Measurements from ENCODE around the gene TMEM234.

DNA sequence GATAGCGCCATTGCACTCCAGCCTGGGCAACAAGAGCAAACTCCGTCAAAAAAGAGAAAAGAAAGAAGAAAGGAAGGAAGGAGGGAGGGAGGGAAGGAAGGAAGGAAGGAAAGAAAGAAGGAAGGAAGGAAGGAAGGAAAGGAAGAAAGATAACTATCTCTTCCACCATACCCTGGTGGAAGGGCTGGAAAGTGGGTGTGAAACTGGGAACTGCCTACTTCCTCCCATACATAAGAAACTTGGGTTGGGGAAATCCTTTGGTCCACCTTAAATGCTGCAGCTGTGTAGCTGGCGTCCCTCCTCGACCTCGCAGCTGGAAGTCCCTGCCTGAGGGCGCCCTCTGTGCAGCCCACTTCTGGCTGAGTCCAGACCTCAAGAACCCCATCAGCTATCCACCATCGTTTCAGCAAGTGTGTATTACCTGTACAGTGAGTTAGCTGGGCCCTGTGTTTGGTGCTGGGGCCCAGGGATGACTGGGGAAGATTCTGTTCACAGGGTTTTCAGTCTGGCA, 20.2 kb upstream of the TMEM234 start:
- no peak for TF ChIP-seq HDGF (IDR thresholded peaks at IDR 0.05; ENCODE audit: borderline replicate concordance)
- TF ChIP-seq CTBP1 (IDR thresholded peaks at IDR 0.05; ENCODE audit: borderline replicate concordance): no peak
- no peak for TF ChIP-seq SUZ12 (IDR thresholded peaks at IDR 0.05)
- TF ChIP-seq LEF1 (IDR thresholded peaks at IDR 0.05; ENCODE audit: borderline replicate concordance): no peak
- no peak for TF ChIP-seq FOXA1 (IDR thresholded peaks at IDR 0.05)
- TF ChIP-seq NFRKB (IDR thresholded peaks at IDR 0.05): no peak
- TF ChIP-seq FOXM1 (IDR thresholded peaks at IDR 0.05; ENCODE audit: borderline replicate concordance): no peak
- no peak for TF ChIP-seq TARDBP (IDR thresholded peaks at IDR 0.05)
- no peak for TF ChIP-seq SP1 (IDR thresholded peaks at IDR 0.05)
- no peak for TF ChIP-seq L3MBTL2 (conservative IDR thresholded peaks at IDR 0.05)
- no peak for TF ChIP-seq ELF4 (IDR thresholded peaks at IDR 0.05)
